Panc1 (cell line): Measurements from ENCODE around the gene EPN2.

Experiments
- CTCF ChIP-seq: fragments of 450-650 bp; IDR thresholded peaks from 2 replicates; pipeline ENCODE4 v1.5.1; 2017; ENCODE audit warnings: mild to moderate bottlenecking
- POLR2AphosphoS5 ChIP-seq: IDR thresholded peaks from 2 replicates; pipeline ENCODE4 v1.6.1; 2012; ENCODE audit warnings: mild to moderate bottlenecking, low read depth, low read length, moderate library complexity
- REST ChIP-seq, 2 experiments: IDR thresholded peaks; 2 replicates each; pipeline ENCODE4 v1.6.1; 2011 to 2012; ENCODE audit warnings: low read depth in 2 of 2, control low read depth in 1 of 2, low read length in 1 of 2, mild to moderate bottlenecking in 1 of 2, moderate library complexity in 1 of 2; ENCODE audit not compliant: insufficient read depth in 1 of 2
- SIN3A ChIP-seq: IDR thresholded peaks from 2 replicates; pipeline ENCODE4 v1.6.1; 2012; ENCODE audit warnings: low read depth, mild to moderate bottlenecking, low read length, moderate library complexity, borderline replicate concordance; ENCODE audit not compliant: insufficient read depth

GRCh38 chr17:19372011-19372370 lies 134.8 kb downstream of the EPN2 start:
- TF ChIP-seq CTCF (no peak), SIN3A (no peak), REST (IDR thresholded peaks at IDR 0.05; ENCODE audit: insufficient read depth in 1 of 2, low read depth in 2 of 2, low read length in 1 of 2) (no peak), POLR2AphosphoS5 (no peak)
